SK-N-MC (cell line): Measurements from ENCODE around the gene TMEM120B.

Experiments used
- EZH2 ChIP-seq: fragments of 200-600 bp; sonication (generic); IDR thresholded peaks from one replicate; pipeline ENCODE4 v1.6.1; 2017; ENCODE audit warnings: antibody characterized with exemption
- FOXP2 ChIP-seq: optimal IDR thresholded peaks from 2 replicates; pipeline ENCODE3; 2011; ENCODE audit warnings: mild to moderate bottlenecking, moderate library complexity; ENCODE audit not compliant: insufficient read depth; ENCODE audit errors: extremely low read length, control extremely low read depth
- POLR2AphosphoS5 ChIP-seq: IDR thresholded peaks from 2 replicates; pipeline ENCODE4 v1.6.1; 2012; ENCODE audit warnings: mild to moderate bottlenecking, low read depth, low read length, borderline replicate concordance

GRCh38 chr12:121751034-121751433 lies 38.5 kb downstream of the TMEM120B start:
- TF ChIP-seq POLR2AphosphoS5 (no peak), EZH2 (no peak), FOXP2 (no peak)
